SK-N-SH treated with all-trans-retinoic acid at 6 μM for 48 hours (cell line): ENCODE results near the gene EVA1C.
A peak's percentile ranks its signal among the peaks of the same experiment; 100 is the strongest.

Experiments used
- ATAC-seq: fragments of 200-7000 bp; cut with Tn5 transposase; 3 replicates; pipeline ENCODE4 v1.9.1; 2020; ENCODE audit warnings: mild to moderate bottlenecking, moderate library complexity
- ARNTL ChIP-seq: fragments of 450-650 bp; formaldehyde crosslinking; IDR thresholded peaks from 2 replicates; pipeline ENCODE4 v1.5.0; 2020; ENCODE audit warnings: low read depth, mild to moderate bottlenecking, moderate library complexity, borderline replicate concordance
- BACH2 ChIP-seq: fragments of 250-450 bp; sonication (Bioruptor Pico); IDR thresholded peaks from 2 replicates; pipeline ENCODE4 v1.9.0; 2021; ENCODE audit warnings: mild to moderate bottlenecking, borderline replicate concordance
- CREB5 ChIP-seq: fragments of 250-450 bp; sonication (Bioruptor Pico); IDR thresholded peaks from 2 replicates; pipeline ENCODE4 v1.5.1; 2020; ENCODE audit warnings: low read depth, mild to moderate bottlenecking, moderate library complexity
- CSDC2 ChIP-seq: fragments of 250-450 bp; sonication (Bioruptor Pico); IDR thresholded peaks from 2 replicates; pipeline ENCODE4 v1.5.0; 2020; ENCODE audit warnings: mild to moderate bottlenecking, moderate library complexity
- ESRRG ChIP-seq: fragments of 250-450 bp; sonication (Bioruptor Pico); IDR thresholded peaks from 2 replicates; pipeline ENCODE4 v1.6.1; 2021; ENCODE audit warnings: mild to moderate bottlenecking
- GLIS3 ChIP-seq: fragments of 250-450 bp; sonication (Bioruptor Pico); IDR thresholded peaks from 2 replicates; pipeline ENCODE4 v1.5.0; 2020; ENCODE audit warnings: mild to moderate bottlenecking, moderate library complexity
- ISL1 ChIP-seq: fragments of 250-450 bp; sonication (Bioruptor Pico); IDR thresholded peaks from 2 replicates; pipeline ENCODE4 v2.1.2; 2022; ENCODE audit warnings: mild to moderate bottlenecking, moderate library complexity
- OSR1 ChIP-seq: fragments of 250-450 bp; sonication (Bioruptor Pico); IDR thresholded peaks from 2 replicates; pipeline ENCODE4 v1.8.0; 2022; ENCODE audit warnings: moderate library complexity, mild to moderate bottlenecking, inconsistent platforms
- PATZ1 ChIP-seq: fragments of 250-450 bp; sonication (Bioruptor Pico); IDR thresholded peaks from 2 replicates; pipeline ENCODE4 v1.8.0; 2020; ENCODE audit warnings: mild to moderate bottlenecking, moderate library complexity, borderline replicate concordance
- POU6F1 ChIP-seq: fragments of 250-450 bp; sonication (Bioruptor Pico); IDR thresholded peaks from 2 replicates; pipeline ENCODE4 v1.8.0; 2021; ENCODE audit warnings: low read depth, mild to moderate bottlenecking, moderate library complexity, borderline replicate concordance
- RARB ChIP-seq: fragments of 250-450 bp; sonication (Bioruptor Pico); IDR thresholded peaks from 2 replicates; pipeline ENCODE4 v1.8.0; 2021; ENCODE audit warnings: mild to moderate bottlenecking, moderate library complexity
- TCF4 ChIP-seq: fragments of 250-450 bp; sonication (Bioruptor Pico); IDR thresholded peaks from 2 replicates; pipeline ENCODE4 v1.8.0; 2021; ENCODE audit warnings: mild to moderate bottlenecking, moderate library complexity, borderline replicate concordance
- TOX ChIP-seq: fragments of 250-450 bp; sonication (Bioruptor Pico); IDR thresholded peaks from 2 replicates; pipeline ENCODE4 v1.8.0; 2021; ENCODE audit warnings: mild to moderate bottlenecking, moderate library complexity, borderline replicate concordance
- TSHZ2 ChIP-seq: fragments of 250-450 bp; sonication (Bioruptor Pico); IDR thresholded peaks from 2 replicates; pipeline ENCODE4 v1.5.0; 2020; ENCODE audit warnings: mild to moderate bottlenecking, moderate library complexity
- ZC3H10 ChIP-seq: fragments of 250-450 bp; sonication (Bioruptor Pico); IDR thresholded peaks from 2 replicates; pipeline ENCODE4 v1.5.1; 2021; ENCODE audit warnings: mild to moderate bottlenecking, moderate library complexity
- ZFP30 ChIP-seq: fragments of 450-650 bp; formaldehyde crosslinking; IDR thresholded peaks from 2 replicates; pipeline ENCODE4 v1.5.0; 2022; ENCODE audit warnings: mild to moderate bottlenecking, moderate library complexity
- ZNF565 ChIP-seq: fragments of 450-650 bp; formaldehyde crosslinking; conservative IDR thresholded peaks from 2 replicates; pipeline ENCODE4 v1.5.0; 2020; ENCODE audit warnings: low read depth, mild to moderate bottlenecking, moderate library complexity
- ZNF70 ChIP-seq: fragments of 450-650 bp; formaldehyde crosslinking; IDR thresholded peaks from 2 replicates; pipeline ENCODE4 v1.5.0; 2020; ENCODE audit warnings: mild to moderate bottlenecking, moderate library complexity
- ZNF8 ChIP-seq: fragments of 450-650 bp; formaldehyde crosslinking; IDR thresholded peaks from 2 replicates; pipeline ENCODE4 v1.5.0; 2020; ENCODE audit warnings: mild to moderate bottlenecking, moderate library complexity
- TF ChIP-seq, protein P1 (sequence below): fragments of 250-450 bp; sonication (Bioruptor Pico); IDR thresholded peaks from 2 replicates; pipeline ENCODE4 v1.5.1; 2021; ENCODE audit warnings: mild to moderate bottlenecking, moderate library complexity

EVA1C gene

GRCh38 chr21:32410291-32410690 is 2.2 kb upstream of the EVA1C start:
- no peak for ATAC-seq
- TF ChIP-seq CSDC2 (CRISPR knock-in tag): no peak
- no peak for TF ChIP-seq GLIS3 (CRISPR knock-in tag)
- TF ChIP-seq RARB (CRISPR knock-in tag): no peak
- no peak for TF ChIP-seq ESRRG
- TF ChIP-seq, protein P1, sequence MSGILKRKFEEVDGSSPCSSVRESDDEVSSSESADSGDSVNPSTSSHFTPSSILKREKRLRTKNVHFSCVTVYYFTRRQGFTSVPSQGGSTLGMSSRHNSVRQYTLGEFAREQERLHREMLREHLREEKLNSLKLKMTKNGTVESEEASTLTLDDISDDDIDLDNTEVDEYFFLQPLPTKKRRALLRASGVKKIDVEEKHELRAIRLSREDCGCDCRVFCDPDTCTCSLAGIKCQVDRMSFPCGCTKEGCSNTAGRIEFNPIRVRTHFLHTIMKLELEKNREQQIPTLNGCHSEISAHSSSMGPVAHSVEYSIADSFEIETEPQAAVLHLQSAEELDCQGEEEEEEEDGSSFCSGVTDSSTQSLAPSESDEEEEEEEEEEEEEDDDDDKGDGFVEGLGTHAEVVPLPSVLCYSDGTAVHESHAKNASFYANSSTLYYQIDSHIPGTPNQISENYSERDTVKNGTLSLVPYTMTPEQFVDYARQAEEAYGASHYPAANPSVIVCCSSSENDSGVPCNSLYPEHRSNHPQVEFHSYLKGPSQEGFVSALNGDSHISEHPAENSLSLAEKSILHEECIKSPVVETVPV: no peak
- TF ChIP-seq CREB5: no peak
- TF ChIP-seq ZNF70: no peak
- TF ChIP-seq TOX (CRISPR knock-in tag): no peak
- no peak for TF ChIP-seq OSR1
- TF ChIP-seq ZC3H10 (CRISPR knock-in tag): no peak
- TF ChIP-seq ZFP30 (CRISPR knock-in tag): no peak
- TF ChIP-seq PATZ1: no peak
- TF ChIP-seq, all 23 proteins: peak for 0

DNA sequence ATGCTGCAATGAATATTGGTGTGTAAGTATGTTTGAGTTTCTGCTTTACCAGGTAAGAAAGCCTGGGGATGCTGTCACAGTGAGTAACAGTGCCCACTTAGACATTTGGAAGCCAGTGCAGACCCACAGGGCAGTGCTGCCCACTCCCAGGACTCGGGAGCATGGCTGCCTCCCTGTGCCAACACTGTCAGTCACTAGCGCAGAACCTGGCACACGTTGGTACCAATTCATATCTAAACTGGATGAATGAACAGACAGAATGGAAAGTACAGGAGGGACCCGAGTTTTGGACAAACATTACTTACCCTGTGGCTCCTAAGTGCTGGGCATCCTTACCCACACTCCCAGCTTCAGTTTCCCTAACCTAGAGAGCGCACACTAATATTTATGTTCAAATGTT is 1.6 kb upstream of the EVA1C start:
- no peak for ATAC-seq

GRCh38 chr21:32411350-32412161 is 950 bp upstream of the EVA1C start:
- ATAC-seq: peak; percentile 62
- TF ChIP-seq OSR1: no peak
- TF ChIP-seq, all 23 proteins: peak for 0

More for the DNA sequence above, 1.6 kb upstream of the EVA1C start:
- no peak for TF ChIP-seq TCF4 (CRISPR knock-in tag)
- no peak for TF ChIP-seq BACH2 (CRISPR knock-in tag)
- no peak for TF ChIP-seq ISL1 (CRISPR knock-in tag)
- TF ChIP-seq ARNTL (CRISPR knock-in tag): no peak
- TF ChIP-seq TOX (CRISPR knock-in tag): no peak
- TF ChIP-seq OSR1: no peak
- TF ChIP-seq, all 23 proteins: peak for 0

DNA sequence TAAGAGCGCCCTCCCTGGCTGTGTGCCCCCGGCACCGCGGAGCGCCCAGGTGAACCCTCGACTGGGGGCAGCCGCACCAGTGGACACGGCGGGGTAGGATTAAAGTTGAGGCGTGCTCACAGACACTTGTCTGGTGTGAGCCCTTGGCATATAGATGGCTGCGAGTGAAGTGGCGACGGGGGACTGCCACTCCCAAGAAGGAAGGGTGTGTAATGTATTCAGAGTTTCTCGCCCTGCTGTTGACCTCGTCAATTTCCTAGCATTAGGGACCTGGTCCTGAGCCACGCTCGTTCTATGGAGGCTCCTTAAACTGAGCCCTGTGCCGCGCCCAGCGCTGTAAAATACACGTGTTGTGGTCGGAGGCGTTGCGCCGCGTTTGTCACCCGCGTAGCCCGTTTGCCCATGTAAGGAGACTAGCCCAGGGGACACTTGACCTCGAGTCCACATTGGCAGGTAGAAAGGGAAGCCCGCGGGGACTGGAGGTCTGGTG is 554 bp downstream of the EVA1C start:
- ATAC-seq: peak; percentile 4; the same call in 2 of the 3 replicates
- TF ChIP-seq BACH2 (CRISPR knock-in tag) (no peak), TCF4 (CRISPR knock-in tag) (no peak), ISL1 (CRISPR knock-in tag) (no peak), ZNF565 (CRISPR knock-in tag) (no peak), CSDC2 (CRISPR knock-in tag) (no peak), POU6F1 (CRISPR knock-in tag) (no peak), ZNF8 (CRISPR knock-in tag) (no peak), ESRRG (no peak), ZC3H10 (CRISPR knock-in tag) (no peak), TOX (CRISPR knock-in tag) (no peak), OSR1 (no peak), ZNF70 (no peak), TSHZ2 (CRISPR knock-in tag) (no peak), PATZ1 (no peak)
- TF ChIP-seq, protein P1: no peak
